Umbilical cord (tissue), 2 donors: ENCODE data around the gene STK33. TPM values are rescaled to one million over a fixed set of nuclear protein-coding genes. Genes with fewer than 3 reads are reported as not detected.

Source experiments
- DNase-seq: peaks from one replicate; pipeline ENCODE4 v3.0.0-alpha.2; 2015; ENCODE audit warnings: low spot score
- total RNA-seq: library from RNA; depleted of rRNA; stranded (reverse); fragments of >200 nt; gene quantifications from one replicate; pipeline ENCODE4 v1.2.3, GENCODE V29; 2014; ENCODE audit warnings: low replicate concordance; ENCODE audit not compliant: insufficient read depth

Gene STK33
- total RNA-seq, 1 donor from 2014 or later, result 17.8 TPM

GRCh38 chr11:8442301-8442700 is 151.7 kb downstream of the STK33 start:
- peak; percentile 39 for DNase-seq

GRCh38 chr11:8440649-8441048 is 153.4 kb downstream of the STK33 start:
- DNase-seq, result no peak

GRCh38 chr11:8429483-8429882 is 164.5 kb downstream of the STK33 start:
- no peak for DNase-seq

GRCh38 chr11:8426076-8426475 is 168.0 kb downstream of the STK33 start:
- no peak for DNase-seq

- DNase-seq, result no peak
These were observed 178.8 kb downstream of the STK33 start for GRCh38 chr11:8415195-8415594.

- DNase-seq, result no peak
These were observed 185.7 kb downstream of the STK33 start for GRCh38 chr11:8408151-8408941.

- DNase-seq, result no peak
These were observed 190.7 kb downstream of the STK33 start for GRCh38 chr11:8403310-8403709.

GRCh38 chr11:8392886-8393285 is 201.1 kb downstream of the STK33 start:
- no peak for DNase-seq

GRCh38 chr11:8392166-8392565 is 201.9 kb downstream of the STK33 start:
- DNase-seq, result no peak

GRCh38 chr11:8390851-8391612 is 203.0 kb downstream of the STK33 start:
- DNase-seq, result no peak

- peak; percentile 10 for DNase-seq
These were observed 204.7 kb downstream of the STK33 start for GRCh38 chr11:8389029-8389996.

- no peak for DNase-seq
These were observed 206.3 kb downstream of the STK33 start for GRCh38 chr11:8387693-8388092.

GRCh38 chr11:8387141-8387540 is 206.9 kb downstream of the STK33 start:
- no peak for DNase-seq

- DNase-seq, result no peak
These were observed 207.7 kb downstream of the STK33 start for GRCh38 chr11:8386134-8386864.

GRCh38 chr11:8384199-8384821 is 209.7 kb downstream of the STK33 start:
- peak; percentile 54 for DNase-seq

- DNase-seq, result no peak
These were observed 210.4 kb downstream of the STK33 start for GRCh38 chr11:8383627-8384026.

- DNase-seq, result no peak
These were observed 210.8 kb downstream of the STK33 start for GRCh38 chr11:8383227-8383626.

GRCh38 chr11:8382436-8383053 is 211.5 kb downstream of the STK33 start:
- DNase-seq, result peak; percentile 8

- no peak for DNase-seq
These were observed 212.1 kb downstream of the STK33 start for GRCh38 chr11:8381871-8382396.

- no peak for DNase-seq
These were observed 212.7 kb downstream of the STK33 start for GRCh38 chr11:8381343-8381742.
